Middle frontal gyrus (tissue), 1 donor: Measurements from ENCODE around the gene ZFP28.

ENCODE experiments used
- DNase-seq: peaks from one replicate; pipeline ENCODE4 v3.0.0-alpha.2; 2015; ENCODE audit warnings: low spot score; ENCODE audit errors: extremely low spot score

ZFP28 gene

DNA sequence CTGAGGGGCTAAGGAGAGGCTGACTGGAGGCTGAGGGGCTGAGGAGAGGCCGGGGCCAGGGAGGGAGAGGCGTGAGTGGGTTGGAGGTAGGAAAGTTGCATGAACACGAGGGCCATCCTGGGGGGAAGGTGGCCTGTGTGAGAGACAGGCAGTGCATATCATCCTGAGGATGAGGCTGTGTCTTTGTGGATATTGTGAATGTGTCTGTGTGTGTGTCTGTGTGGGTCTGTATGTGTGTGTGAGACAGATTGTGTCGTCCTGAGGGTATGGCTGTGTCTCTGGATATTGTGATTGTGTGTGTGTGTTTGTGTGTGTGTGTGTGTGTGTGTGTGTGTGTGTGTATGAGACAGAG, 56.8 kb downstream of the ZFP28 start:
- DNase-seq: no peak

DNA sequence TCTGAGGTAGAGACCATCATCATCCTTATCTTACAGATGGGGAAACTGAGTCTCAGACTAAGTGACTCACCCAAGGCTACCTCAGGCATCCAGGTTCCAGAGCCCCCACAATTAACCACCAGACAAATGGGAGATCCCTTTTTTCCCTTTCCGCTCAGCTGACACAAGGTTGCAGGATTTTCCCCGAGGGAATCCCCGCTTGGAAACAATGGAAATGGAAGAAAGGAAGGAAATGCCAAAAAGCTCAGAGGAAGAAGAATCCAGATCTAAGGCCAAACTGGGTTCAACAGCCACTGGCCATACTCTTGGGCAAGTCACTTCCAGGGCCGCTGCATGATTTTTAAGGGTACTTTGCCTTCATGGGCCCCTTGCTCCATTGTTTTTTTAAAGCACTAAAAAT, 57.9 kb downstream of the ZFP28 start:
- no peak for DNase-seq

DNA sequence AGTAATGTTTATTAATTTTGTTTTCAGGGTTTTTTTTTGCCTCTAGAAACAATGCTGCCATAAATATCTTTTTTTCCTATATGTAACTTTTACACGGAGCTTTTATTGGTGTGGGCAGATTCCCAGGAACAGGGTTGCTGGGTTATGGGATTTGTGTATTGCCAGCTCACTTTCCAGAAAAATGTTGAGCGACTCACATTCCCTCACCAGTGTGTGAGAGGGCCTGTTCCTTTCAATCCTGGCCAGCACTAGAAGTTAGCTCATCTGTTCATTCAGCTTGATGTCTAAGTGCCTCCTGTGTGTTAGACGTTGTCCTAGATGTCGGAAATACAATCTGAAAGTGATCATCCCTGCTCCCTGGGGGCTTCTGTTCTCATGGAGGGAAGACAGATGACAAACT, 58.9 kb downstream of the ZFP28 start:
- DNase-seq: no peak

DNA sequence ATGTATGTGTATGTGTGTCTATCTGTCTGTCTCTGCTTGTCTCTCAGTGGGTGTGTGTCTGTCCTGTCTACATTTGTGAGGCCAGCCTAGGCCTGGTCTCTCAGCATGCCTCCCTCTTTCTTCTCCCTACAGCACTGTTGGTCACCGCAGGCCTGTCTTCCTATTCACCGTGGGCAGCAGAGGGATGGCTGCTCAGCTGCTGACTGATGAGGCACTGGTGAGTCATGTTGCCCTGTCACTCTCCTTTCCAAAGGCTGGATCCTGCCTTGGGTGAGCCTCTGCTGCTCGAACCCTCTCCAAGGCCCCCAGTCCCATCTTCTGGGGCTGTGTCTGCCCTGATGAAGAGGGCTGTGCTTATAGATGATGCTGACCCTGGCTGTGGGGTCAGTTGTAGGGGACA, 62.6 kb downstream of the ZFP28 start:
- DNase-seq: no peak

DNA sequence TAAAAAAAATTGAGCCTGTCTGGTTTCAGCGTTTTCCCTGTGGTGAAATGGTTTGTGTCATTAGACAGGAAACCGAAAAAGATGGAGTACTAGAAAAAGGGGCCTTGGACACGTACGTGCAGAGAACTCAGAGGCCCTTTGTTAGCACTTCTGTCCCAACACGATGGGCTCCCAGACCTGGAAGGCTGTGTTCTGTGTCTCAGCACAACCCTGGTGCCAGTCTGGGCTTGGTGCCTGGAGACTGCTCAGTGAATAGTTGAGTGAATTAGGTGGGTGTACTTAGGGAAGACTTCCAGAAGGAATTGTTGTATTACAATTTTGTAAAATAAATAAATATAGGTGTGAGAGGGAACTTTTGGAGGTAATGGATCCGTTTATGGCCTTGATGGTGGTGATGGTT, 65.1 kb downstream of the ZFP28 start:
- no peak for DNase-seq
